ENCODE measurements around the gene IFI27. TPM values are rescaled to one million over a fixed set of nuclear protein-coding genes. Genes with fewer than 3 reads are reported as not detected.

IFI27 gene
- total and polyA plus RNA-seq, 2 of the 4 experiments (the other 2 are of a cell fraction): under 0.01 to 0.60 TPM

DNA sequence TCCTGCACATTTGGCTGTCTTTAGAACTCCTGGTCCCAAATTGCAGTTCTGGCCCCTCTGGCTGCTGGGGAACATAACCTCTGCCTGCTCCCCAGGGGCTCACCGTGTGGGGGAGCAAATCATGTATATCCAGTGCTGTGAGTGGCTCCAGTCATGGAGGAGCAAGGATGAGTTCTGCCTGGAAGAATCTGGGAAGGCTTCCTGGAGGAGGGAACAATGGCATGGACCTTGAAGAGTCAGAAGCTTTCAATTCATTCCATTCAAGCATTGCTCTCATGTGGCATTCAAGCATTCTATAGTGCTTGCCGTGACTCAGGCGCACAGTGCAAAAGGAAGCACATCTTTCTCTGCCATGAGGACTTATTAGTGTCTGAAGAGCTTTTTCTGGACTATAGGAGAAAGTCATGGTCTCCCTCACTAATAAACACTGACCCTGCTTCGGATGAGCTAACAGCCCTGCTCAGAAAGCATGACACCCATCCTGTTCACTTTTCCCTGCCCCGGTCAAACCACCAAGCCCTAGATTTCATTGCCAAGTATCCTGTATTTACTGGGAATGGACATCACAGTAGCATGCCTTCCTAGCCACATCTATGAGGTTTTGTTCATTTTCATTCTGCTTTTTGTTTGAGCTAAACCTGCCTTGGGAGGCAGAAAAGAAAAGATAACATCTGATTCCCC is 3.5 kb downstream of the IFI27 start:
- POLR2A ChIA-PET (ENCODE audit: unreplicated experiment): no interaction called here
- Histone ChIP-seq H4K8ac (ENCODE audit: low read depth in 2 of 2, low read length in 2 of 2) (no peak overlapping the region), H2BK5ac (ENCODE audit: low read depth, low read length, poor library complexity, severe bottlenecking) (no peak overlapping the region), H2AK9ac (replicated peaks; ENCODE audit: low read depth, low read length, poor library complexity) (no peak overlapping the region), H3K18ac (ENCODE audit: low read depth, low read length) (no peak overlapping the region), H3K36me3 (ENCODE audit: control insufficient read depth, insufficient read depth, low read length) (no peaks in the 10 kb centered on the region), H3K9me3 (ENCODE audit: control insufficient read depth, insufficient read depth, low read length) (no peaks in the 10 kb centered on the region), H3K27ac (ENCODE audit: insufficient read depth, low read length) (no peak overlapping the region), H3K23ac (ENCODE audit: low read depth, low read length) (no peak overlapping the region), H3K4ac (ENCODE audit: low read depth, low read length) (no peak overlapping the region), H3K4me3 (ENCODE audit: insufficient read depth, low read depth, low read length) (no peak overlapping the region), H3K79me1 (ENCODE audit: low read depth in 1 of 2, low read length in 2 of 2) (no peaks in the 10 kb centered on the region), H2BK120ac (ENCODE audit: low read depth, low read length) (no peak overlapping the region), H3K14ac (replicated peaks; ENCODE audit: low read depth, low read length) (no peak overlapping the region), H3K27me3 (ENCODE audit: control insufficient read depth, insufficient read depth, low read length) (peaks cover 13% of the 10 kb centered on the region; the same call in 1 of the 2 replicates), H3K4me1 (ENCODE audit: control insufficient read depth, insufficient read depth, low read length) (no peaks in the 10 kb centered on the region), H3K4me2 (ENCODE audit: low read depth, low read length) (no peak overlapping the region), H3K9me1 (ENCODE audit: insufficient read depth, low read length) (0 out of 2 replicates have a peak, but pooled peaks cover 3% of the 10 kb centered on the region), H2BK15ac (ENCODE audit: low read depth, low read length) (no peak overlapping the region), H4K91ac (ENCODE audit: insufficient read depth, low read depth, low read length) (no peak overlapping the region), H2BK20ac (ENCODE audit: low read depth, low read length) (no peak overlapping the region), H2AFZ (replicated peaks; ENCODE audit: low read length, poor library complexity) (no peak overlapping the region), H3K56ac (ENCODE audit: extremely low read depth, insufficient read depth, low read length) (no peak overlapping the region), H3K9ac (ENCODE audit: low read depth, low read length) (no peak overlapping the region), H4K5ac (ENCODE audit: low read depth, low read length) (no peak overlapping the region), H4K20me1 (ENCODE audit: insufficient read depth, low read length) (no peaks in the 10 kb centered on the region), H2AK5ac (ENCODE audit: low read depth, low read length) (no peak overlapping the region)
- DNase-seq (peak; percentile 31), ATAC-seq (ENCODE audit: low read depth) (0 out of 2 replicates have a peak, but pooled peaks have one; percentile 15)
- TF ChIP-seq MAZ (IDR thresholded peaks at IDR 0.05; ENCODE audit: borderline replicate concordance, low read depth, low read length) (no peak), SMC3 (IDR thresholded peaks at IDR 0.05; ENCODE audit: low read depth, low read length) (no peak), CEBPB (IDR thresholded peaks at IDR 0.05; ENCODE audit: low read depth, low read length) (no peak)
- TF ChIP-seq, protein P1, sequence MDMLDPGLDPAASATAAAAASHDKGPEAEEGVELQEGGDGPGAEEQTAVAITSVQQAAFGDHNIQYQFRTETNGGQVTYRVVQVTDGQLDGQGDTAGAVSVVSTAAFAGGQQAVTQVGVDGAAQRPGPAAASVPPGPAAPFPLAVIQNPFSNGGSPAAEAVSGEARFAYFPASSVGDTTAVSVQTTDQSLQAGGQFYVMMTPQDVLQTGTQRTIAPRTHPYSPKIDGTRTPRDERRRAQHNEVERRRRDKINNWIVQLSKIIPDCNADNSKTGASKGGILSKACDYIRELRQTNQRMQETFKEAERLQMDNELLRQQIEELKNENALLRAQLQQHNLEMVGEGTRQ (IDR thresholded peaks at IDR 0.05; ENCODE audit: low read depth, low read length): no peak
- TF ChIP-seq, protein P2, sequence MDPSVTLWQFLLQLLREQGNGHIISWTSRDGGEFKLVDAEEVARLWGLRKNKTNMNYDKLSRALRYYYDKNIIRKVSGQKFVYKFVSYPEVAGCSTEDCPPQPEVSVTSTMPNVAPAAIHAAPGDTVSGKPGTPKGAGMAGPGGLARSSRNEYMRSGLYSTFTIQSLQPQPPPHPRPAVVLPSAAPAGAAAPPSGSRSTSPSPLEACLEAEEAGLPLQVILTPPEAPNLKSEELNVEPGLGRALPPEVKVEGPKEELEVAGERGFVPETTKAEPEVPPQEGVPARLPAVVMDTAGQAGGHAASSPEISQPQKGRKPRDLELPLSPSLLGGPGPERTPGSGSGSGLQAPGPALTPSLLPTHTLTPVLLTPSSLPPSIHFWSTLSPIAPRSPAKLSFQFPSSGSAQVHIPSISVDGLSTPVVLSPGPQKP (IDR thresholded peaks at IDR 0.05; ENCODE audit: borderline replicate concordance, low read depth, low read length): no peak
- 48% methylated on average over 2 of the region's 5 CpGs; no CpG with 5 or more reads in 1 of the 2 experiments for WGBS, 2 experiments (ENCODE audit: extremely low coverage in 2 of 2, insufficient read length in 1 of 2)
- dilution Hi-C loops (cut with HindIII; ENCODE audit: low sequenced_read_pairs, unreplicated experiment): no loop called here
- intact Hi-C loops (cut with micrococcal nuclease): no loop called here
- CTCF ChIA-PET: interaction anchor here (1.5 to 2.0 kb wide), 2 partner anchors 18 to 23 kb away, joined by 5 to 6 read pairs; no protein-coding TSS in a partner anchor
- in situ Hi-C loops (cut with MboI; ENCODE audit: low sequenced_read_pairs): no loop called here
- BruUV-seq (replicated peaks): no TSS peak

Measured in IMR-90 (cell line).